Memory B cell (primary cell): ENCODE measurements around the gene CLIC6.

ENCODE experiments used
- ATAC-seq: fragments of 150-1000 bp; cut with Tn5 transposase; 2 replicates; pipeline ENCODE4 v1.10.0; 2021; ENCODE audit warnings: low read depth, mild to moderate bottlenecking, moderate library complexity
- DNase-seq, 2 donors: peaks; one replicate each; pipeline ENCODE4 v3.0.0; 2022; ENCODE audit warnings: low spot score in 2 of 2
- H3K27ac Mint-ChIP-seq: one replicate; pipeline ENCODE4 v1.8.0; 2022; ENCODE audit warnings: mild to moderate bottlenecking, moderate library complexity, mixed read lengths
- H3K27me3 Mint-ChIP-seq: one replicate; pipeline ENCODE4 v1.8.0; 2022; ENCODE audit warnings: mixed read lengths
- H3K36me3 Mint-ChIP-seq: one replicate; pipeline ENCODE4 v1.8.0; 2022; ENCODE audit warnings: mild to moderate bottlenecking, mixed read lengths
- H3K4me1 Mint-ChIP-seq: one replicate; pipeline ENCODE4 v1.8.0; 2022; ENCODE audit warnings: mixed read lengths
- H3K4me3 Mint-ChIP-seq: one replicate; pipeline ENCODE4 v1.8.0; 2022; ENCODE audit warnings: mild to moderate bottlenecking, moderate library complexity, mixed read lengths
- H3K9me3 Mint-ChIP-seq: one replicate; pipeline ENCODE4 v1.8.0; 2022; ENCODE audit warnings: mixed read lengths

Gene CLIC6

GRCh38 chr21:34670962-34671348, 2.2 kb downstream of the CLIC6 start:
- Mint-ChIP-seq H3K27me3 (peaks cover 21% of the 10 kb centered on the region), H3K4me3 (no peak overlapping the region), H3K27ac (no peak overlapping the region), H3K9me3 (no peaks in the 10 kb centered on the region), H3K36me3 (no peaks in the 10 kb centered on the region), H3K4me1 (peaks cover 2% of the 10 kb centered on the region)
- ATAC-seq (no peak), DNase-seq (no peak)

DNA sequence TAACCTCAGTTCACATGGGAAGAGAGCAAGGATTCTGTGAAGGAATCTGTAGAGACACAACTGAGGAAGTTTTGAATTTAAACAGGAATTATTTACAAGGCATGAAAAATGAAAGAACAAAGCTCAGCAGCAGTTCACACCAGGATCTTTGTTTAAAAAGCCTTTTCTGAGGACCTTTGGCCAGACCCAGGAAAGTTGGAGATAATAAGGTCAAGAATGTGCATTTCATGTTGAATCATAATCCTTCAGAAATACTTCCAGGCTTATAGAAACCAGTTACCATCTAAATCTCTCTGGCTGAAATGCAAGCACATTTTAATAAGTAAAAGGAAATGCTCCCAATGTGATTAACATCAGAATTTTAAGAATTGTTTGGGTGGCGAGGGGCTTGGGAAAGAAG, 2.7 kb downstream of the CLIC6 start:
- Mint-ChIP-seq H3K4me3 (no peak overlapping the region), H3K36me3 (no peaks in the 10 kb centered on the region)
- ATAC-seq: no peak

GRCh38 chr21:34671891-34672290, 3.1 kb downstream of the CLIC6 start:
- peaks cover 21% of the 10 kb centered on the region for H3K27me3 Mint-ChIP-seq
- no peaks in the 10 kb centered on the region for H3K36me3 Mint-ChIP-seq
- ATAC-seq: no peak
- no peak overlapping the region for H3K27ac Mint-ChIP-seq
- no peak overlapping the region for H3K4me3 Mint-ChIP-seq
- peaks cover 2% of the 10 kb centered on the region for H3K4me1 Mint-ChIP-seq
- H3K9me3 Mint-ChIP-seq: no peaks in the 10 kb centered on the region
- DNase-seq: no peak

More for the DNA sequence above, 2.7 kb downstream of the CLIC6 start:
- H3K4me1 Mint-ChIP-seq: peaks cover 2% of the 10 kb centered on the region
- H3K27me3 Mint-ChIP-seq: peaks cover 21% of the 10 kb centered on the region
- no peaks in the 10 kb centered on the region for H3K9me3 Mint-ChIP-seq
- DNase-seq: no peak
- no peak overlapping the region for H3K27ac Mint-ChIP-seq

- no peaks in the 10 kb centered on the region for H3K36me3 Mint-ChIP-seq
- H3K9me3 Mint-ChIP-seq: no peaks in the 10 kb centered on the region
- no peak overlapping the region for H3K27ac Mint-ChIP-seq
- no peak for DNase-seq
- peak; percentile 26 for ATAC-seq
- H3K4me3 Mint-ChIP-seq: no peak overlapping the region
- H3K4me1 Mint-ChIP-seq: peaks cover 2% of the 10 kb centered on the region
- H3K27me3 Mint-ChIP-seq: peaks cover 21% of the 10 kb centered on the region
Observed at GRCh38 chr21:34673006-34673405, 4.2 kb downstream of the CLIC6 start.

GRCh38 chr21:34674468-34674867, 5.7 kb downstream of the CLIC6 start:
- ATAC-seq (no peak), DNase-seq (no peak)
- H3K27ac Mint-ChIP-seq: no peak overlapping the region
- H3K9me3 Mint-ChIP-seq: peaks cover 2% of the 10 kb centered on the region
- H3K4me3 Mint-ChIP-seq: no peak overlapping the region
- peaks cover 19% of the 10 kb centered on the region for H3K27me3 Mint-ChIP-seq
- H3K36me3 Mint-ChIP-seq: no peaks in the 10 kb centered on the region
- H3K4me1 Mint-ChIP-seq: peaks cover 4% of the 10 kb centered on the region

DNA sequence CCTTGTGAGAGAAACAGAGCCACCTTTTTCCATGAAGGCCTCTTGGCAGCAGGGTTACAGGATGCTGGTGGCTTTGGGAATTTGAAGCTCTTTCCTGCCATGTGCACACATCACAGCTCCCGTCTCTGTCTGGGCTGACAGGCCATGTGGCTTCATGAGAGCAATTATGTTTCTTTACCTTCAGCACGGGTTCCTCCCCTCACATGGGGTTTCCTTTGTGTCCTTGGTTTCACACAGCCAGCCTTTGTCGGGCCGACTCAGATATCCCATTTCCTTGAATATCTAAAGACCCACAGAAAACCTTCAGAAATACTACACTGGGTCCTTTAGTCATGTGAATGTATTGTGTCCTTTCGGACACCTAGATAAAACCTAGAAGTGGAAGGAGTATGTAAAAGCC, 7.1 kb downstream of the CLIC6 start:
- ATAC-seq (no peak), DNase-seq (no peak)
- Mint-ChIP-seq H3K4me1 (peaks cover 4% of the 10 kb centered on the region), H3K4me3 (no peak overlapping the region), H3K36me3 (no peaks in the 10 kb centered on the region), H3K27me3 (peaks cover 17% of the 10 kb centered on the region), H3K27ac (no peak overlapping the region), H3K9me3 (peaks cover 4% of the 10 kb centered on the region)

GRCh38 chr21:34679051-34679450, 10.3 kb downstream of the CLIC6 start:
- Mint-ChIP-seq H3K4me3 (no peak overlapping the region), H3K4me1 (peaks cover 3% of the 10 kb centered on the region), H3K36me3 (no peaks in the 10 kb centered on the region), H3K9me3 (peaks cover 13% of the 10 kb centered on the region), H3K27ac (no peak overlapping the region), H3K27me3 (peaks cover 6% of the 10 kb centered on the region)
- ATAC-seq (no peak), DNase-seq (no peak)

- Mint-ChIP-seq H3K4me1 (peaks cover 1% of the 10 kb centered on the region), H3K36me3 (no peaks in the 10 kb centered on the region), H3K4me3 (no peak overlapping the region), H3K27me3 (peaks cover 5% of the 10 kb centered on the region), H3K27ac (no peak overlapping the region), H3K9me3 (peaks cover 11% of the 10 kb centered on the region)
- DNase-seq: no peak
- no peak for ATAC-seq
Observed at GRCh38 chr21:34684174-34684876, 15.5 kb downstream of the CLIC6 start.

GRCh38 chr21:34687065-34687464, 18.3 kb downstream of the CLIC6 start:
- Mint-ChIP-seq H3K27ac (no peak overlapping the region), H3K9me3 (peaks cover 4% of the 10 kb centered on the region), H3K36me3 (no peaks in the 10 kb centered on the region), H3K4me3 (no peak overlapping the region), H3K4me1 (no peaks in the 10 kb centered on the region), H3K27me3 (peaks cover 7% of the 10 kb centered on the region)
- ATAC-seq (no peak), DNase-seq (no peak)

- H3K9me3 Mint-ChIP-seq: peaks cover 4% of the 10 kb centered on the region
- H3K27me3 Mint-ChIP-seq: peaks cover 7% of the 10 kb centered on the region
- H3K4me1 Mint-ChIP-seq: no peaks in the 10 kb centered on the region
- ATAC-seq (no peak), DNase-seq (no peak)
- no peak overlapping the region for H3K4me3 Mint-ChIP-seq
- no peak overlapping the region for H3K27ac Mint-ChIP-seq
- no peaks in the 10 kb centered on the region for H3K36me3 Mint-ChIP-seq
Observed at GRCh38 chr21:34687745-34688144, 19.0 kb downstream of the CLIC6 start.

DNA sequence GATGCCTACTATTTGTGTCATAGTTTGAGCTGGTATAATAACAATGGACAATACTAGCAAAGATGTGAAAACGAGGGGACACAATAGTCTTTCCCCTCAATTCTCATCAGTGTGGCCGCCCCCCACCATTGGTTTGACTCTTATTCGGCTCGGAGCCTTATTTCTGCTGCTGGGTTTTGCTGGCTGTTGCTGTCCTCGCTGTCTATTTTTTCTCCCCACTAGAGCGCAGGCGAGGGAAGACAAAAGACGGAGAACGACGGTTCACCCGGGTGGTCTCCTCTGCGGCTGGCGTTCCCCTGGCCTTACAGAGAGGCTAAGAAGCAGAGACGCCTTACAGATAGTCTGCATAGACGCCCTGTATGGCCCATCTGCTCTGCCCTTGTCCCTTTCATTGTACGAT, 19.4 kb downstream of the CLIC6 start:
- DNase-seq (no peak), ATAC-seq (no peak)
- Mint-ChIP-seq H3K4me3 (no peak overlapping the region), H3K4me1 (no peaks in the 10 kb centered on the region), H3K27ac (no peak overlapping the region), H3K36me3 (no peaks in the 10 kb centered on the region), H3K27me3 (peaks cover 7% of the 10 kb centered on the region), H3K9me3 (peaks cover 3% of the 10 kb centered on the region)

GRCh38 chr21:34688715-34689114, 19.9 kb downstream of the CLIC6 start:
- Mint-ChIP-seq H3K4me1 (no peaks in the 10 kb centered on the region), H3K9me3 (no peaks in the 10 kb centered on the region), H3K27me3 (peaks cover 7% of the 10 kb centered on the region), H3K4me3 (no peak overlapping the region), H3K27ac (no peak overlapping the region), H3K36me3 (no peaks in the 10 kb centered on the region)
- ATAC-seq (no peak), DNase-seq (no peak)

DNA sequence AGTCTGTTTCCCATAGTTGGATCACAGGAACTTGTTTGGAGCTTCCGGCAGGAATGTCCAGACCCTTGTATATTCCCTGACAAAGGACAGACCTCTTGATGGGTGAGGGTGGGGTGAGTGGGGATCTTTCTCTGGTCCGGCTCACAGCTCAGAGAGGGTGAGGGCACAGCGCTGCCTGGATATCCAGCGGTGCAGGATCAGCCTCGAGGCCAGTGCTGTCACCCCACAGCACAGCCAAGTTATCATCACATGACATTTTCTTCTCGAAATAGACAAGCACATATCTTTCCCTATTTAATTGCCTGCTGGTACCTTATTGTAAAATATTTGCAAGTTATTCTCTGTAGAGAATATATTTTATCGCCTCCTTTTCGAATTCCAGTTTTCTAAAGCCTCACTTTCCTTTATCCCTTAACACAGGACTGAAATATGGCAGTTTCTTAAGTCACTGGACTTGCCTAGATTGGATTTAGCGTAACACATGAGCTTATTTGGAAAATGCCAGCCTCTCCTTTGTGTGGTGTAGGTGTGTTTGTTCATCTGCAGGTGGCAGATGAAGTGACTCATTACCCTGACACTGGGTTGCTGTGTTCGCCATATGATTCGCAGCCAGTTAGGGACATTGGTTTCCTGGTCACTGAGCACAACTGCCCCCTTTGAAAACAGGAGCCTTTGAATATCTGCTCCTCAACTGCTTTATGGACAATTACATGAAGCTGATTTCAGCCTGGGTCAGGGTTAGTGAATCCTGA, 21.4 kb downstream of the CLIC6 start:
- Mint-ChIP-seq H3K4me1 (no peaks in the 10 kb centered on the region), H3K9me3 (no peaks in the 10 kb centered on the region), H3K27ac (no peak overlapping the region), H3K36me3 (peaks cover 1% of the 10 kb centered on the region), H3K27me3 (peaks cover 6% of the 10 kb centered on the region), H3K4me3 (no peak overlapping the region)
- DNase-seq (no peak), ATAC-seq (no peak)

DNA sequence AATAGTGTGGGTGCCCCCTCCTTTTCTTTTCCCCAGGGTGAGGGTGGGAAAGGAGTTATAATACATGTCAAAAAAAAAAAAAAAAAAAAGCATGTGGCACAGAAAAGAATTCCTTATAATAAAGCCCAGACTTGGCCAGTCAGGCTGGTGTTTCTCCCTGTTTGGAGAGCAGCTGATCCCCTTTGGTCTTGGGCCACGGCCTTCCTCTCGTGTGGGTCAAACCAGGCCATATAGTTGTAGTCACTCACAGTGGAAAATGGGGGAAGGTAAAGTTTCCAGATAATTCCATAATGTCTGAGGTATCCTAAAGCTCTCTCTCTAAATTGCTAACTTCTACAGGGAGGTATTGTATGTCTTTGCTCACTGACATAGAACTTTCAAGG, 22.0 kb downstream of the CLIC6 start:
- Mint-ChIP-seq H3K4me3 (no peak overlapping the region), H3K4me1 (no peaks in the 10 kb centered on the region), H3K27me3 (peaks cover 7% of the 10 kb centered on the region), H3K9me3 (no peaks in the 10 kb centered on the region), H3K36me3 (peaks cover 1% of the 10 kb centered on the region), H3K27ac (no peak overlapping the region)
- ATAC-seq: no peak
- DNase-seq: no peak
